Measurements from ENCODE around the gene VILL.

The VILL gene

DNA sequence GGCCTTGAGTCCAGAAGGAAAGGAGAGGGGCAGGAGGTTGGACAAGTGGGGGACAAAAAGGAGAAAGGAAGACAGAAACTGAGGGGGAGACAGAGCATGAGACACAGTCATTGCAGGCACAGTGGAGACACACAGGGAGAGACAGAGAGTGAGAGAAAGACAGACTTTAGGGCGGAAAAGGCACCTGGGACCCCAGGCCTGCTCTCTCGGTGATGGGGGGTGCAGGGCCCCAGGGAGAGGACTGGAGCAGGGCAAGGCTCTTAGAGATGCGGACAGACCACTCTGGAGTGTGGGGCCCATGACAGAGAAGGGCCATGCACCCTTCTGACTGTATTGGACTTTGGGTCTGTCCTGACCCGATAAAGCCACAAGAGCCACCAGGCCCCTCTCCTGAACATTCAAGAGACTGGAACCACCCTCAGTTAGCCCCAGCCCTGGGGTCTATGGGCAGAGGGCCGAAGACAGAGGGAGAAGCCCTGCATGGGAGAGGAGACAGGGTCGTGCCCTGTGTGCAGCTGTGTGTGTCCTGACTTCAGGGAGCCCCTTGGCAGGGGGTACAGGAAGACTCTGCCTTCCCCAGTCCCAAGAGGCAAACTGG, 26.4 kb downstream of the VILL start:
- no peaks in the 10 kb centered on the region for H4K20me1 ChIP-seq (ENCODE audit: insufficient read depth, low read length)
- TF ChIP-seq EZH2 (IDR thresholded peaks at IDR 0.05; ENCODE audit: borderline replicate concordance, low read depth, low read length, severe bottlenecking): no peak
- TF ChIP-seq, protein P1, sequence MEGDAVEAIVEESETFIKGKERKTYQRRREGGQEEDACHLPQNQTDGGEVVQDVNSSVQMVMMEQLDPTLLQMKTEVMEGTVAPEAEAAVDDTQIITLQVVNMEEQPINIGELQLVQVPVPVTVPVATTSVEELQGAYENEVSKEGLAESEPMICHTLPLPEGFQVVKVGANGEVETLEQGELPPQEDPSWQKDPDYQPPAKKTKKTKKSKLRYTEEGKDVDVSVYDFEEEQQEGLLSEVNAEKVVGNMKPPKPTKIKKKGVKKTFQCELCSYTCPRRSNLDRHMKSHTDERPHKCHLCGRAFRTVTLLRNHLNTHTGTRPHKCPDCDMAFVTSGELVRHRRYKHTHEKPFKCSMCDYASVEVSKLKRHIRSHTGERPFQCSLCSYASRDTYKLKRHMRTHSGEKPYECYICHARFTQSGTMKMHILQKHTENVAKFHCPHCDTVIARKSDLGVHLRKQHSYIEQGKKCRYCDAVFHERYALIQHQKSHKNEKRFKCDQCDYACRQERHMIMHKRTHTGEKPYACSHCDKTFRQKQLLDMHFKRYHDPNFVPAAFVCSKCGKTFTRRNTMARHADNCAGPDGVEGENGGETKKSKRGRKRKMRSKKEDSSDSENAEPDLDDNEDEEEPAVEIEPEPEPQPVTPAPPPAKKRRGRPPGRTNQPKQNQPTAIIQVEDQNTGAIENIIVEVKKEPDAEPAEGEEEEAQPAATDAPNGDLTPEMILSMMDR (IDR thresholded peaks at IDR 0.05; ENCODE audit: borderline replicate concordance, extremely low read depth, low read length, poor library complexity, severe bottlenecking): no peak
- no peak overlapping the region for H3K9ac ChIP-seq (ENCODE audit: low read depth, low read length)
- 0 out of 2 replicates have a peak, but pooled peaks cover 9% of the 10 kb centered on the region for H3K36me3 ChIP-seq (ENCODE audit: insufficient read depth, low read length)
- no peak overlapping the region for H3K27ac ChIP-seq (ENCODE audit: low read length)
- no peak overlapping the region for H2AFZ ChIP-seq (ENCODE audit: low read depth, low read length)
- no peak overlapping the region for H3K4me3 ChIP-seq (ENCODE audit: low read depth in 1 of 2, low read length in 2 of 2)
- no peaks in the 10 kb centered on the region for H3K4me1 ChIP-seq (ENCODE audit: insufficient read depth, low read length)
- no peaks in the 10 kb centered on the region for H3K79me2 ChIP-seq (ENCODE audit: insufficient read depth, low read length)
- no peaks in the 10 kb centered on the region for H3K9me3 ChIP-seq (ENCODE audit: insufficient read depth, low read length, severe bottlenecking)
- H3K27me3 ChIP-seq (ENCODE audit: insufficient read depth, low read length, poor library complexity): no peaks in the 10 kb centered on the region
- H3K4me2 ChIP-seq (ENCODE audit: insufficient read depth, low read length): no peak overlapping the region
- no peak for DNase-seq
- ATAC-seq (ENCODE audit: insufficient read depth, low read depth): no peak

DNA sequence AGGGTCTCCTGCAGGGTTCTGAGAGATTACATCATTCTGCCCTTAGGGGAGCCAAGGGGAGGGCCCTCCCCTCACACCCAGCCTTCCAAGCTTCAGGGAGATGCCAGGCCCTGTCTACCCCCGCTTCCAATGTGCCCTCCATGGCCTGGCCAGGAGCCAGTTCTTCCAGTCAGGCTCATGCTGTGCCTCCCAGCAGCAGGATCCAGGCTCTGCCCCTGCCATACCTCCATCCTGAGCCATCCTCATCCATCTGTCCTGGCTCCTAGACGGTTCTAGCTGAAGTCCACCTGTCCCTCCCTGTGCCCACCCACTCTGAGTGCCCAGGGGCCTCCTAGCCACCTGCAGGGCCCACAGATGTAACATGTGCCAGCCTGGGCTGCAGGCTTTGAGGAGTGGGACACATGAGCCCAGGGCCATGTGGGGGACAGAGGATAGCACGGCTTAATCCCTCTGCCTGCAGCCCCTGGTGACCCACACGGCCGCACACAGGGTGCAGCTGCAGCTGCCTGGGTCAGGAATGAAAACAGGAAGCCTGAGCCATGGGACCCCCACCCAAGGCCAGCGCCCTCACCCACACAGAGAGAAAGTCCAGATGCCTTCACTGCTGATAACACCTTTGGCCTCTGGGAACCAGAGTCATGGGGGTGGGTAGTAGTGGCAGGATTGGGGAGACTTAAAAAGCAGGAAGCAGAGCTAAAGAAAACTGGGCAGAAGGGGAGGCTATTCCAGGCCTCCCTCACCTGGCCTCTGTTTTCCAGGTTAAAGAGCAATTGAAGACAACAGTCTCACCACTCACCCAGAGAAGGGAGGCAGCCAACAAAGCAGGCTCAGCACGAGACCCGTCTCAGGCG, 27.1 kb downstream of the VILL start:
- Histone ChIP-seq H3K9ac (ENCODE audit: low read depth, low read length) (no peak overlapping the region), H3K79me2 (ENCODE audit: insufficient read depth, low read length) (no peaks in the 10 kb centered on the region), H3K9me3 (ENCODE audit: insufficient read depth, low read length, severe bottlenecking) (no peaks in the 10 kb centered on the region), H3K4me2 (ENCODE audit: insufficient read depth, low read length) (no peak overlapping the region), H3K27ac (ENCODE audit: low read length) (no peak overlapping the region), H3K27me3 (ENCODE audit: insufficient read depth, low read length, poor library complexity) (no peaks in the 10 kb centered on the region), H3K36me3 (ENCODE audit: insufficient read depth, low read length) (0 out of 2 replicates have a peak, but pooled peaks cover 9% of the 10 kb centered on the region), H4K20me1 (ENCODE audit: insufficient read depth, low read length) (no peaks in the 10 kb centered on the region), H3K4me3 (ENCODE audit: low read depth in 1 of 2, low read length in 2 of 2) (no peak overlapping the region), H2AFZ (ENCODE audit: low read depth, low read length) (no peak overlapping the region), H3K4me1 (ENCODE audit: insufficient read depth, low read length) (no peaks in the 10 kb centered on the region)
- TF ChIP-seq EZH2 (IDR thresholded peaks at IDR 0.05; ENCODE audit: borderline replicate concordance, low read depth, low read length, severe bottlenecking): no peak
- TF ChIP-seq, protein P1 (IDR thresholded peaks at IDR 0.05; ENCODE audit: borderline replicate concordance, extremely low read depth, low read length, poor library complexity, severe bottlenecking): no peak
- DNase-seq (no peak), ATAC-seq (ENCODE audit: insufficient read depth, low read depth) (0 out of 3 replicates have a peak, but pooled peaks have one; percentile 16)

DNA sequence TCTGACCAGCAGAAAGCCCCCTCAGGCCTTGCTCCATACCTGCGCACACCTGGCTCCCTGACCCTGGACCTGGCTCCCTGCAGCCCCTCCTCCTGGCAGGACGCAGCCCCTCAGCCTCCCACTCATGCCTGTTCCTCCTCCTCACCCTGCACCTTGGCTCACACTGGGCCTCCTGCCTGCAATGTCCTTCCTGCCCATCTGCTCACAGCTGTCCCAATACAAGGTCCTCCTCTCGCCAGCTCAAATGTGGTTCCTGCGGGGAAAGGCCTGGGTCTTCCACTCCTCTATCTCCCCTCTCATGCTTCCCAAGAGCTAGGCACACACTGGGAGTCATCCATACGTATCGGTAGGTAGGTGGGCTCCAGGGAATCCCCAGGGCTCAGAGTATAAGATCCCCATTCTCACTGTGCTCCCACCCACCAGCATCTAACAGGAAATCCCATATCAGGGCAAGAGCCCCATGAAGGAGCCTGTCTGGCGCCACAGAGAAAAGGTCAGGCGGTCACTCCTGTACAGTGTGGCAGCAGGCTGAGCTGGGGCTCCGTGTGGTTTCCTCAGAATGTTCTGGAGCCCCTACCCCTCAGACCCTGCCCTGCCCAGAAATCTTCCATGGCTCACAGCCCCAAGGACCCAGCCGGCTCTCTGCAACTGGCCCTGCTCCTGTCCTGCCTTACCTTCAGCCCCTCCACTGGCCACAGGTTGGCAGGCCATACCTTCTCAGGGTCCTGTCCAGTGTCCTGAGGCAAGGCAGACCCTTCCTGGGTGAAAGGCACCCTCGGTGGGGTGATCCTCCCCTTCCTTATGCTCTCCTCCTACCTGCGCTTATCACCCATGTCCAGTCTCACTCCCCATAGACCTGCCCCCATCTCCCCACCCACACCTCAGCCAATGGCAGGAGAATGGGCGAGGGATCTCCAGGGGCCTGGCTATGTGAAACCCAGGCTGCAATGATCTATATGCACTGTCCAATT, 28.0 kb downstream of the VILL start:
- H3K79me2 ChIP-seq (ENCODE audit: insufficient read depth, low read length): no peaks in the 10 kb centered on the region
- no peaks in the 10 kb centered on the region for H3K9me3 ChIP-seq (ENCODE audit: insufficient read depth, low read length, severe bottlenecking)
- no peaks in the 10 kb centered on the region for H3K27me3 ChIP-seq (ENCODE audit: insufficient read depth, low read length, poor library complexity)
- DNase-seq (no peak), ATAC-seq (ENCODE audit: insufficient read depth, low read depth) (no peak)
- no peak overlapping the region for H2AFZ ChIP-seq (ENCODE audit: low read depth, low read length)
- H3K4me2 ChIP-seq (ENCODE audit: insufficient read depth, low read length): no peak overlapping the region
- H3K4me1 ChIP-seq (ENCODE audit: insufficient read depth, low read length): peaks cover 6% of the 10 kb centered on the region
- H3K4me3 ChIP-seq (ENCODE audit: low read depth in 1 of 2, low read length in 2 of 2): no peak overlapping the region
- no peak overlapping the region for H3K9ac ChIP-seq (ENCODE audit: low read depth, low read length)
- TF ChIP-seq, protein P1 (IDR thresholded peaks at IDR 0.05; ENCODE audit: borderline replicate concordance, extremely low read depth, low read length, poor library complexity, severe bottlenecking): no peak
- no peak for TF ChIP-seq EZH2 (IDR thresholded peaks at IDR 0.05; ENCODE audit: borderline replicate concordance, low read depth, low read length, severe bottlenecking)
- H3K36me3 ChIP-seq (ENCODE audit: insufficient read depth, low read length): 0 out of 2 replicates have a peak, but pooled peaks cover 9% of the 10 kb centered on the region
- H3K27ac ChIP-seq (ENCODE audit: low read length): no peak overlapping the region
- H4K20me1 ChIP-seq (ENCODE audit: insufficient read depth, low read length): no peaks in the 10 kb centered on the region
